Measurements from ENCODE around the gene SMYD3.

Gene SMYD3

DNA sequence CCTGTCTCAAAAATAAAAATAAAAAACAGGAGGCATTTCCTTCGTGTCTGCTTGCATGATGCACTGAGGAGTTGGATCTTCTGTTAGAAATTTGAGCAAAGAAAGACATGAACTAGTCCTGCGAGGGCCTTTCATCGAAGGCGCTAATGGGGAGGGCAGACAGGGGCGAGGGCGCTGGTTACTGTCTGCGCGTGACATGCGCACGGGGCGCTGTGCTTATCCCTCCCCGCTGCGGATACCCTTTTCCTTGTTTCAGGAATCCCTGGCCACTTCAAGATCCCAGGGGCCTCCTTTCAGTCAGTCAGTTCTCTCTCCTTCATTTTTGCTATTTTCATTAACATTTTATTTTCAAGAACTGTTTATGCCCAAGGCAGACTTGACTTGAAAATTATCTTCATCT lies 806.4 kb downstream of the SMYD3 start:
- no peak for DNase-seq

Measured in fibroblast of skin of abdomen (primary cell).